OCI-LY7 (cell line): ENCODE results near the gene NINJ2.

Experiments used
- CTCF ChIP-seq: fragments of 200-600 bp; sonication (generic); conservative IDR thresholded peaks from 2 replicates; pipeline ENCODE4 v1.5.1; 2014; ENCODE audit warnings: mild to moderate bottlenecking, antibody characterized with exemption, low read length, moderate library complexity, mixed read lengths
- EZH2phosphoT487 ChIP-seq: fragments of 200-600 bp; sonication (generic); IDR thresholded peaks from 2 replicates; pipeline ENCODE4 v1.6.1; 2018; ENCODE audit warnings: low read depth, borderline replicate concordance, mild to moderate bottlenecking, mixed run types, antibody characterized with exemption, low read length, moderate library complexity, mixed read lengths

DNA sequence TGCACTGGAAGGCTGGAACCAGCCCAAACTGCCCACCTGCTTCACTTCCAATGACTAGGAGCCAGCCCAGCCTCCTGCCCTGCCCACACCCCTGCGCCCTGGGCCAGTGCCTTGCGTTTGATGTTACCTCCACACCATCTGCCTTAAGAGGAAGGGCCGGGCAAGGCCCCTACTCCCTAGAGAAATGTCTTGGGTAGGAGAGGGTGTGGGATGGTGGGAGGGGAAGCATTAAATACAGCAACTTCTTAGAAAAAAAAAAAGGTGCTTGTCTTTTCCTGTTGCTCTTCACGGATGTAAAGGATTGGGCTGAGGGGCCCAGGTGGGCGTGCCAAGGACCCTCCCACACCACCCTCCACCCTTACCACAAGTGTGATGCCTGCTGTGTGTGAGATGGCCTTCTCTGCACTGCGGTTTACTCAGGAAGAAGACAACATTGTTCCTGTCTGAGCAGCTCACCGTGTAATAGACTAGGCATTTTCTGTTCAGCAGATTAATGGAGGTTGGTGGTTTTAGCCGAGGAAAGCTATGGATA is 99.9 kb downstream of the NINJ2 start:
- TF ChIP-seq CTCF, result no peak
- no peak for TF ChIP-seq EZH2phosphoT487
